ENCODE results near the gene ATP11C.
A peak's percentile ranks its signal among the peaks of the same experiment; 100 is the strongest.

ATP11C gene

DNA sequence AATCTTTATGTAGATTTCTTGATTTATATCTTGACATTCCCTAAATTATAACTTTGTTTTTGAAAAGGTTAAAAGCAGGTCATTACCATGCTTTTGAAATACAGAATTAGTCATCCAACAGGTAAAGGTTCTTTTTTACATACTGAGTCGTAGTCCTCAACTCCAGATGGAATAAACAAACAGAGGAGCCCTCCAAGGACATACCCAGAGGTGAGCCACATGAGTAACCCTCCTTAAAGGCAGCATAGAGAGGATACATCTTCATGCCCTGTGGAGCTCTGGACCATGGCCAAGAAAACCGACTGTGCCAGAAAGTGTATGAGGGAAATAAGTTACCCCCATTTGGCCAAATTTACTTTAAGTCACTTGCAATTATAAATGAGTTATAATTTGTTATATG lies 129.6 kb downstream of the ATP11C start:
- POLR2A ChIA-PET = no interaction called here

DNA sequence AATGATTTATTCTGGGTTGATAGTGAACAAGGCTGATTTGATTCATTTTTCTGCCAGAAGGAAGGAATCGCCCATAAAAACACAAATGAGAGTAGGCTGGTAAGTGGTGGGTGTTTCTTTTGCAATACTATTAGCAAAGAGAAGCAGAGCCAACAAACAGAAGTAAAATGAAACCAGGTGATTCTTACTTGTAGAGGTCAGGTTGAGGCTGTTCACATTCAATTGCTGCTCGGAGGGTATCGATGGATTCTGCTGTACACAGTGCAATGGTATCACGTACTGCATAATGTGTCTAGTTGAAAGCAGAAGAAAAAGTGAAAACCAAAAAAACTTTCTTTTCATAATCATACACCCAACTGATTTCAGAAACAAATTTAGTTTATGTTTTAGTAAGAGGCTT lies 130.8 kb downstream of the ATP11C start:
- ChIA-PET POLR2A (no interaction called here), CTCF (no interaction called here)
- DNase-seq (ENCODE audit: extremely low spot score) = no peak
- TF ChIP-seq, protein P1, sequence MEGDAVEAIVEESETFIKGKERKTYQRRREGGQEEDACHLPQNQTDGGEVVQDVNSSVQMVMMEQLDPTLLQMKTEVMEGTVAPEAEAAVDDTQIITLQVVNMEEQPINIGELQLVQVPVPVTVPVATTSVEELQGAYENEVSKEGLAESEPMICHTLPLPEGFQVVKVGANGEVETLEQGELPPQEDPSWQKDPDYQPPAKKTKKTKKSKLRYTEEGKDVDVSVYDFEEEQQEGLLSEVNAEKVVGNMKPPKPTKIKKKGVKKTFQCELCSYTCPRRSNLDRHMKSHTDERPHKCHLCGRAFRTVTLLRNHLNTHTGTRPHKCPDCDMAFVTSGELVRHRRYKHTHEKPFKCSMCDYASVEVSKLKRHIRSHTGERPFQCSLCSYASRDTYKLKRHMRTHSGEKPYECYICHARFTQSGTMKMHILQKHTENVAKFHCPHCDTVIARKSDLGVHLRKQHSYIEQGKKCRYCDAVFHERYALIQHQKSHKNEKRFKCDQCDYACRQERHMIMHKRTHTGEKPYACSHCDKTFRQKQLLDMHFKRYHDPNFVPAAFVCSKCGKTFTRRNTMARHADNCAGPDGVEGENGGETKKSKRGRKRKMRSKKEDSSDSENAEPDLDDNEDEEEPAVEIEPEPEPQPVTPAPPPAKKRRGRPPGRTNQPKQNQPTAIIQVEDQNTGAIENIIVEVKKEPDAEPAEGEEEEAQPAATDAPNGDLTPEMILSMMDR (IDR thresholded peaks at IDR 0.05; ENCODE audit: control extremely low read depth, extremely low read depth, low read depth, missing control alignments) = no peak

More for the DNA sequence above, 129.6 kb downstream of the ATP11C start:
- DNase-seq (ENCODE audit: extremely low spot score) = no peak
- CTCF ChIA-PET = no interaction called here
- TF ChIP-seq, protein P1 (IDR thresholded peaks at IDR 0.05; ENCODE audit: control extremely low read depth, extremely low read depth, low read depth, missing control alignments) = no peak

DNA sequence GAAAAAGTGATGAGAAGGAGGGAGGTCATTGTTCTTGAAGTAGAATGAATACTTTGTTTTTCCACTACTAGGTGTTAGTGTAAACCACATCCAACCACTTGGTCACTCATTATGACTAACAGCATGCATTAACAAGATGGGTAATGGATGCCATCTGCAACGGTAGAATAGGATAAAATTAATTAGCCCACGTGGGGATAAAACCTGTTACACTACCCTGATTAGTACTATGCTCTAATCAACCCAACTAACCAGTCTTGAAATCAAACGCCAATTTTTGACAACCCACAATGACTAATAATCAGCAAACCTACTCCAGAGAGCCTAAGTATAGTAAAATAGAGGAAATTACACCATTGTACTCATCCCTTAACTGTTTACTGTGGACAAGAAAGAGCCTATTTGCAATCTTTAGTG lies 131.4 kb downstream of the ATP11C start:
- DNase-seq (ENCODE audit: extremely low spot score) = no peak
- POLR2A ChIA-PET = no interaction called here
- CTCF ChIA-PET = no interaction called here
- TF ChIP-seq, protein P1 (IDR thresholded peaks at IDR 0.05; ENCODE audit: control extremely low read depth, extremely low read depth, low read depth, missing control alignments) = no peak

DNA sequence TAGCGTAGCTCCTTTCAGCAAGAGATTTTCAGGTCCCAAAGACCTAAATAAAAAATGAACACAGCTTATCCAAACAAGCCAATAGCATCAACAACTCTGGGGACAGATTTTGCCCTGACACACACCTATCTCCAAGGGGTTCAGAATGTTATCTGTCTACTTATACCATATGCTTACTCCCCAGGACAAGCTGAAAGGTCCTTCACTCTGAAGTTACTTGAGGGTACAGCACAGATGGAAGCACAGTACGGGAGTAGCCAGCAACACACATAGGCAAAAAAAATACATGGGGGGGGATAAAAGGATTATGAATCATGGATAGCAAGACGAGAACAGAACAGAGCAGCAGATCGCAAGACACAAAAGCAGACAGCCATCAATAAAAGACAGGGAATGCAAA lies 134.2 kb downstream of the ATP11C start:
- POLR2A ChIA-PET = no interaction called here
- CTCF ChIA-PET = no interaction called here
- TF ChIP-seq, protein P1 (IDR thresholded peaks at IDR 0.05; ENCODE audit: control extremely low read depth, extremely low read depth, low read depth, missing control alignments) = no peak
- no peak for DNase-seq (ENCODE audit: extremely low spot score)

DNA sequence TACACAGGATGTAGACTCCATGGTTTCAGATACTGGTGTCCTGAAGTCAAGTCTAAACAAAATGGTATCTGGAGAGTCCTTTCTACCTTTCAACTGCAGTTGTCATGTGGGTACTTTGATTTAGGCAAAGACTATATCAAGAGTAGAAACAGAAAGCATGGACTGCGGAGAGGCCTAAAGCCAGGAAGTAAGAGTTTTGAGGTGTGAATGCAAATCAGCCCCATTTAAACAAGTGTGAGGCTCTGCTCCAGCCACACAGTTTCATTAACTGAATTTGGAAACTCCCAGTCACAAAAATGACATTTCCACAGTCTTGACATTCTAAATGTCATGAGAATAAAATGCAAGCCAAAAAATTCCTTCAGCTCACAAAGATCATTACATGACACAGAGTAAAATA lies 137.7 kb downstream of the ATP11C start:
- TF ChIP-seq, protein P1 (IDR thresholded peaks at IDR 0.05; ENCODE audit: control extremely low read depth, extremely low read depth, low read depth, missing control alignments) = no peak
- POLR2A ChIA-PET = no interaction called here
- DNase-seq (ENCODE audit: extremely low spot score) = peak; percentile 19
- CTCF ChIA-PET = no interaction called here

DNA sequence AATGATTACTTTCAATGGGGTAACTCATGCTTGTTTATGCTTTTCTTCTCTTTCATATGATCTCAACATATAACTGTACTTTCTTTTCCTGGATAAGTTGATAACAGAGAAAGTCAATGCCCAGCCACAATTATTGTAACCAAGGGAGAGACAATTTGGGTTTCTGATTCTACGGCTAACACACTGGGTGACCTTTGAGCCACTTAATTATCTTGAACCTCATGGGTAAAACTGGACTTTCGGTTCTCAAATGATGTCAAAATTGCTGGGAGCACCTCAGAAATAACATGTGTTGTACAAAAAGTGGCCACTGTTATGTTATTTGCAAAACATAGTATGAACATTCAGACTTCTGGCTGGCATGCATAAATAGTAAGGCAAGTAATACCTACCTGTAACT lies 145.3 kb downstream of the ATP11C start:
- no peak for DNase-seq (ENCODE audit: extremely low spot score)
- TF ChIP-seq, protein P1 (IDR thresholded peaks at IDR 0.05; ENCODE audit: control extremely low read depth, extremely low read depth, low read depth, missing control alignments) = no peak
- CTCF ChIA-PET = interaction anchor here (1.2 kb wide), 1 partner anchor 11 kb away, joined by 3 read pairs; no protein-coding TSS in a partner anchor
- POLR2A ChIA-PET = no interaction called here

DNA sequence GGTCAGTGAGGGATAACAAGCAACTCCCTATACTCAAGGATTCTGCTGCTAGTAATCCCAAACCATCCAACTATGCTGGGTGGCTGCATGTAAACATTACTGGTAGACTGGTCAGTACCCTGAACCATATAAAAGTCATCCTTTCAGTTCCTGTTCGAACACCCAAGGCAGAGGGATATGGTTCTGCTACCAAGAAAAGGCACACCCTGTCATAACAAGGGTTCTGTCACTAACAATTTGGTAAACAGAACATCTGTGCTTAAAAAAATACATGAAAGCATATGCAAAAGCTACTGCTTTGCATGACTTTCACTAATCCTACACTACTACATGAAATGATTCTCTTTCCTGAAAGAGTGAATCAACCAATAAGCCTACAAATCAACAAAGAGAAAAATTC lies 148.0 kb downstream of the ATP11C start:
- POLR2A ChIA-PET = no interaction called here
- TF ChIP-seq, protein P1 (IDR thresholded peaks at IDR 0.05; ENCODE audit: control extremely low read depth, extremely low read depth, low read depth, missing control alignments) = no peak
- DNase-seq (ENCODE audit: extremely low spot score) = no peak
- CTCF ChIA-PET = interaction anchor here (1.6 kb wide), 1 partner anchor 10 kb away, joined by 4 read pairs; no protein-coding TSS in a partner anchor

Measured in GM10248 (cell line).